ENCODE results near the gene SND1.

GRCh38 chr7:127993987-127994386, 342.0 kb downstream of the SND1 start:
- TF ChIP-seq POLR2A (IDR thresholded peaks at IDR 0.05) = no peak
- no peak for TF ChIP-seq CTCF (IDR thresholded peaks at IDR 0.05)

All from right lobe of liver (tissue), 4 donors.